HepG2 (cell line): ENCODE measurements around the gene SORL1-AS1.

Experiments used
- CEBPB ChIP-seq: IDR thresholded peaks from 2 replicates; pipeline ENCODE4 v1.6.1; 2011; ENCODE audit warnings: low read depth, low read length, improper control_type of control experiment, borderline replicate concordance
- EZH2 ChIP-seq: conservative IDR thresholded peaks from 2 replicates; pipeline ENCODE4 v1.6.1; 2012; ENCODE audit warnings: mild to moderate bottlenecking, low read depth, low read length, moderate library complexity
- FOXJ3 ChIP-seq: sonication (generic); formaldehyde crosslinking; IDR thresholded peaks from 2 replicates; pipeline ENCODE4 v1.4.0; 2020; ENCODE audit warnings: missing genetic modification reagents, mild to moderate bottlenecking, borderline replicate concordance
- PAX8 ChIP-seq: sonication (generic); formaldehyde crosslinking; IDR thresholded peaks from 2 replicates; pipeline ENCODE4 v1.8.0; 2022; ENCODE audit warnings: mild to moderate bottlenecking, missing genetic modification reagents, borderline replicate concordance
- POLR2A ChIP-seq, 2 experiments: IDR thresholded peaks; 2 replicates each; pipeline ENCODE4 v1.6.1; 2011; ENCODE audit warnings: low read depth in 2 of 2, low read length in 2 of 2, mild to moderate bottlenecking in 1 of 2, moderate library complexity in 1 of 2; ENCODE audit not compliant: insufficient read depth in 1 of 2
- SIN3A ChIP-seq: IDR thresholded peaks from 2 replicates; pipeline ENCODE4 v1.6.1; 2011; ENCODE audit warnings: low read depth, mild to moderate bottlenecking, control low read depth, low read length, borderline replicate concordance
- ZBTB20 ChIP-seq: sonication (generic); formaldehyde crosslinking; IDR thresholded peaks from 2 replicates; pipeline ENCODE4 v1.8.1; 2023; ENCODE audit warnings: missing genetic modification reagents, low read depth, mild to moderate bottlenecking, borderline replicate concordance
- TF ChIP-seq, protein P1 (sequence below): sonication (generic); formaldehyde crosslinking; IDR thresholded peaks from 2 replicates; pipeline ENCODE4 v1.8.0; 2022; ENCODE audit warnings: mild to moderate bottlenecking, missing genetic modification reagents, borderline replicate concordance
- TF ChIP-seq, protein P2 (sequence below): sonication (generic); formaldehyde crosslinking; IDR thresholded peaks from 2 replicates; pipeline ENCODE4 v1.5.0; 2020; ENCODE audit warnings: mild to moderate bottlenecking, missing genetic modification reagents, moderate library complexity
- TF ChIP-seq, protein P3 (sequence below): IDR thresholded peaks from 2 replicates; pipeline ENCODE4 v1.6.1; 2012; ENCODE audit warnings: inconsistent platforms
- TF ChIP-seq, protein P4 (sequence below): sonication (generic); formaldehyde crosslinking; IDR thresholded peaks from 2 replicates; pipeline ENCODE4 v1.5.0; 2020; ENCODE audit warnings: missing genetic modification reagents, mild to moderate bottlenecking, borderline replicate concordance
- TF ChIP-seq, protein P5 (sequence below): sonication (generic); formaldehyde crosslinking; IDR thresholded peaks from 2 replicates; pipeline ENCODE4 v1.4.0; 2020; ENCODE audit warnings: mild to moderate bottlenecking, missing genetic modification reagents

DNA sequence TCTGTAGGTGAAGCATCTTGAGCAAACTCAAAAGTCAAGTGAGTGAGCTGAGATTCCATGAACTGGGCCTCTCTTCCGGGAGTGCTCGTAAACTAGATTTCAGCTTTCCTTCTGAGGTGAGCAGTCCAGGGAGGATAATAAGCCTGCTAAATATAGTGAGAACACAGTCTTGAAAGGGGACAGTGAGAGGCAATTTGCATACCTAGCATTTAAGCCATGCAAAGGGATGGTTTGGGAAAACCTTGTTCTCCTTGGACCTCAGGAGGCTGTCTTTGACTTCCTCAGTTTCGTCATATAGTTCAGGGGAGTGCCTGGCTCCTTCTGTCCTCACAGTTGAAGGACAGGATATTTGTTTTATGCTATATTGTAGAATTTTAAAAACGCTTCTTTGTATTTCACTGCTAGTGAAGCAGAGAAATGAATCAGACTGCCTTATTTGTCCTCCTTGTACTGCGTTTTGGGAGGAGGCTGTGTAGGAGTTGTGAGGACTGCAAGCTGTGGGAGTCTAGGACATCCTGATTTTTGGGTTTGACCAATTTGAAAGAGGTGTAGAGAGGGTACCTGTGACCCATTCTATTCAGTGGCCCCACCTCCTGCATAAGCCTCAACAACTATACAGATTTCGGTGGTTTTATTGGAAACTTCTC, 11.0 kb upstream of the SORL1-AS1 start:
- TF ChIP-seq ZBTB20 (no peak), FOXJ3 (CRISPR knock-in tag) (no peak), PAX8 (no peak), EZH2 (no peak), POLR2A (IDR thresholded peaks at IDR 0.05; ENCODE audit: insufficient read depth in 1 of 2, low read depth in 2 of 2, low read length in 2 of 2) (no peak), SIN3A (no peak), CEBPB (no peak)
- TF ChIP-seq, protein P1, sequence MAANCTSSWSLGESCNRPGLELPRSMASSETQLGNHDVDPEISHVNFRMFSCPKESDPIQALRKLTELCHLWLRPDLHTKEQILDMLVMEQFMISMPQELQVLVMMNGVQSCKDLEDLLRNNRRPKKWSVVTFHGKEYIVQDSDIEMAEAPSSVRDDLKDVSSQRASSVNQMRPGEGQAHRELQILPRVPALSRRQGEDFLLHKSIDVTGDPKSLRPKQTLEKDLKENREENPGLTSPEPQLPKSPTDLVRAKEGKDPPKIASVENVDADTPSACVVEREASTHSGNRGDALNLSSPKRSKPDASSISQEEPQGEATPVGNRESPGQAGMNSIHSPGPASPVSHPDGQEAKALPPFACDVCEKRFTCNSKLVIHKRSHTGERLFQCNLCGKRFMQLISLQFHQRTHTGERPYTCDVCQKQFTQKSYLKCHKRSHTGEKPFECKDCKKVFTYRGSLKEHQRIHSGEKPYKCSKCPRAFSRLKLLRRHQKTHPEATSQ (CRISPR knock-in tag): no peak
- TF ChIP-seq, protein P2, sequence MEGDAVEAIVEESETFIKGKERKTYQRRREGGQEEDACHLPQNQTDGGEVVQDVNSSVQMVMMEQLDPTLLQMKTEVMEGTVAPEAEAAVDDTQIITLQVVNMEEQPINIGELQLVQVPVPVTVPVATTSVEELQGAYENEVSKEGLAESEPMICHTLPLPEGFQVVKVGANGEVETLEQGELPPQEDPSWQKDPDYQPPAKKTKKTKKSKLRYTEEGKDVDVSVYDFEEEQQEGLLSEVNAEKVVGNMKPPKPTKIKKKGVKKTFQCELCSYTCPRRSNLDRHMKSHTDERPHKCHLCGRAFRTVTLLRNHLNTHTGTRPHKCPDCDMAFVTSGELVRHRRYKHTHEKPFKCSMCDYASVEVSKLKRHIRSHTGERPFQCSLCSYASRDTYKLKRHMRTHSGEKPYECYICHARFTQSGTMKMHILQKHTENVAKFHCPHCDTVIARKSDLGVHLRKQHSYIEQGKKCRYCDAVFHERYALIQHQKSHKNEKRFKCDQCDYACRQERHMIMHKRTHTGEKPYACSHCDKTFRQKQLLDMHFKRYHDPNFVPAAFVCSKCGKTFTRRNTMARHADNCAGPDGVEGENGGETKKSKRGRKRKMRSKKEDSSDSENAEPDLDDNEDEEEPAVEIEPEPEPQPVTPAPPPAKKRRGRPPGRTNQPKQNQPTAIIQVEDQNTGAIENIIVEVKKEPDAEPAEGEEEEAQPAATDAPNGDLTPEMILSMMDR: no peak
- TF ChIP-seq, protein P3, sequence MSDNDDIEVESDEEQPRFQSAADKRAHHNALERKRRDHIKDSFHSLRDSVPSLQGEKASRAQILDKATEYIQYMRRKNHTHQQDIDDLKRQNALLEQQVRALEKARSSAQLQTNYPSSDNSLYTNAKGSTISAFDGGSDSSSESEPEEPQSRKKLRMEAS: no peak
- TF ChIP-seq, protein P4, sequence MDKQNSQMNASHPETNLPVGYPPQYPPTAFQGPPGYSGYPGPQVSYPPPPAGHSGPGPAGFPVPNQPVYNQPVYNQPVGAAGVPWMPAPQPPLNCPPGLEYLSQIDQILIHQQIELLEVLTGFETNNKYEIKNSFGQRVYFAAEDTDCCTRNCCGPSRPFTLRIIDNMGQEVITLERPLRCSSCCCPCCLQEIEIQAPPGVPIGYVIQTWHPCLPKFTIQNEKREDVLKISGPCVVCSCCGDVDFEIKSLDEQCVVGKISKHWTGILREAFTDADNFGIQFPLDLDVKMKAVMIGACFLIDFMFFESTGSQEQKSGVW (CRISPR knock-in tag): no peak
- TF ChIP-seq, protein P5, sequence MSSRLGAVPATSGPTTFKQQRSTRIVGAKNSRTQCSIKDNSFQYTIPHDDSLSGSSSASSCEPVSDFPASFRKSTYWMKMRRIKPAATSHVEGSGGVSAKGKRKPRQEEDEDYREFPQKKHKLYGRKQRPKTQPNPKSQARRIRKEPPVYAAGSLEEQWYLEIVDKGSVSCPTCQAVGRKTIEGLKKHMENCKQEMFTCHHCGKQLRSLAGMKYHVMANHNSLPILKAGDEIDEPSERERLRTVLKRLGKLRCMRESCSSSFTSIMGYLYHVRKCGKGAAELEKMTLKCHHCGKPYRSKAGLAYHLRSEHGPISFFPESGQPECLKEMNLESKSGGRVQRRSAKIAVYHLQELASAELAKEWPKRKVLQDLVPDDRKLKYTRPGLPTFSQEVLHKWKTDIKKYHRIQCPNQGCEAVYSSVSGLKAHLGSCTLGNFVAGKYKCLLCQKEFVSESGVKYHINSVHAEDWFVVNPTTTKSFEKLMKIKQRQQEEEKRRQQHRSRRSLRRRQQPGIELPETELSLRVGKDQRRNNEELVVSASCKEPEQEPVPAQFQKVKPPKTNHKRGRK: no peak
